GM12892 (cell line): ENCODE measurements around the gene ZNF580.
A peak's percentile ranks its signal among the peaks of the same experiment; 100 is the strongest.

Source experiments
- POLR2A ChIP-seq: IDR thresholded peaks from 2 replicates; pipeline ENCODE4 v1.6.1; 2011; ENCODE audit warnings: low read depth, low read length, control low read depth
- POLR2AphosphoS5 ChIP-seq: IDR thresholded peaks from 2 replicates; pipeline ENCODE4 v1.6.1; 2011; ENCODE audit warnings: low read depth, low read length, control low read depth
- TAF1 ChIP-seq: IDR thresholded peaks from 2 replicates; pipeline ENCODE4 v1.6.1; 2011; ENCODE audit warnings: low read depth, mild to moderate bottlenecking, control low read depth, low read length, borderline replicate concordance

DNA sequence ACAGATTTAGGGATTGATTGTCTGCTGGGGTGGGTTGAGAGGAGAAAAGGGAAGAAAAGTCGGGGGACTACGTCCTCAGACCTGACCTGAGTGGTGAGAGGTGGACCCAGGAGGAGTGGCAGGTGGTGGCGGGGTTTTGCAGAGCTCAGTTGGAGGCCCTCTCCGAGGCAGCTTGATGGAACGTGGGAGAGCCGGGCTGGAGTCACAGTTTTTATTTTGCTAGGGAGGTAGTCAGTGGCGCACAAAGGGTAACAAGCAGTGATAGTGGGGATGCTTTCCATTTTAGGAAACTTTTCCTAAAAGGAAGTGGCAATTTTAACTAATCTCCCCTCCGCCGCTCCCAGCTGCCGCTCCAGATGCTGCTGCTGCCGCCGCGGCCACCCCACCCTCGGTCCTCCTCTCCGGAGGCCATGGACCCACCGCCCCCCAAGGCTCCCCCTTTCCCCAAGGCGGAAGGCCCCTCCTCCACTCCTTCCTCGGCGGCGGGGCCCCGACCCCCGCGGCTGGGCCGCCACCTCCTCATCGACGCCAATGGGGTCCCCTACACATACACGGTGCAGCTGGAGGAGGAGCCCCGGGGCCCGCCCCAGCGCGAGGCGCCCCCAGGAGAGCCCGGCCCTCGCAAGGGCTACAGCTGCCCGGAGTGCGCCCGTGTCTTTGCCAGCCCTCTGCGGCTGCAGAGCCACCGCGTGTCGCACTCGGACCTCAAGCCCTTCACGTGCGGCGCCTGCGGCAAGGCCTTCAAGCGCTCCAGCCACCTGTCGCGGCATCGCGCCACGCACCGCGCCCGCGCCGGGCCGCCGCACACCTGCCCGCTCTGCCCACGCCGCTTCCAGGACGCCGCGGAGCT, 1.6 kb downstream of the ZNF580 start:
- 0 out of 2 replicates have a peak, but pooled peaks have one; percentile 29 for TF ChIP-seq POLR2A
- TF ChIP-seq TAF1, result no peak
- no peak; the same call in 1 of the 2 replicates for TF ChIP-seq POLR2AphosphoS5
